ENCODE data around the gene HID1. TPM values are rescaled to one million over a fixed set of nuclear protein-coding genes. Genes with fewer than 3 reads are reported as not detected.

Gene HID1
- total and polyA plus RNA-seq, 8 donors: 32.1 to 75.8 (median 61.7) TPM

- H3K4me3 ChIP-seq: no peak overlapping the region
- H3K27ac ChIP-seq: no peak overlapping the region
- ATAC-seq: no peak
- H3K9me3 ChIP-seq: no peaks in the 10 kb centered on the region
- intact Hi-C loops (cut with DNase I): no loop called here
- H3K36me3 ChIP-seq: peaks cover 0 to 42% of the 10 kb centered on the region in 2 donors
- H3K4me1 ChIP-seq: no peaks in the 10 kb centered on the region
- TF ChIP-seq CTCF (IDR thresholded peaks at IDR 0.05): no peak
- no peaks in the 10 kb centered on the region for H3K27me3 ChIP-seq
- DNase-seq: no peak
Observed at GRCh38 chr17:75005291-75005690, 32.7 kb upstream of the HID1 start.

GRCh38 chr17:75004371-75004770, 31.8 kb upstream of the HID1 start:
- no peak for TF ChIP-seq CTCF (IDR thresholded peaks at IDR 0.05)
- peaks cover 0 to 42% of the 10 kb centered on the region in 2 donors for H3K36me3 ChIP-seq
- H3K27ac ChIP-seq: no peak overlapping the region
- no peak for ATAC-seq
- intact Hi-C loops (cut with DNase I): no loop called here
- H3K4me3 ChIP-seq: no peak overlapping the region
- H3K27me3 ChIP-seq: no peaks in the 10 kb centered on the region
- no peaks in the 10 kb centered on the region for H3K4me1 ChIP-seq
- DNase-seq: no peak
- no peaks in the 10 kb centered on the region for H3K9me3 ChIP-seq

- Histone ChIP-seq H3K27me3 (no peaks in the 10 kb centered on the region), H3K9me3 (no peaks in the 10 kb centered on the region), H3K4me3 (no peak overlapping the region), H3K36me3 (peaks cover 0 to 42% of the 10 kb centered on the region in 2 donors), H3K4me1 (no peaks in the 10 kb centered on the region), H3K27ac (no peak overlapping the region)
- TF ChIP-seq CTCF (IDR thresholded peaks at IDR 0.05): no peak
- DNase-seq: no peak
- intact Hi-C loops (cut with DNase I): no loop called here
- ATAC-seq: no peak
Observed at GRCh38 chr17:75003957-75004355, 31.4 kb upstream of the HID1 start.

- DNase-seq: no peak
- no peak for TF ChIP-seq CTCF (IDR thresholded peaks at IDR 0.05)
- intact Hi-C loops (cut with DNase I): no loop called here
- ATAC-seq: no peak
- H3K27me3 ChIP-seq: no peaks in the 10 kb centered on the region
- no peaks in the 10 kb centered on the region for H3K4me1 ChIP-seq
- no peak overlapping the region for H3K4me3 ChIP-seq
- no peak overlapping the region for H3K27ac ChIP-seq
- no peaks in the 10 kb centered on the region for H3K9me3 ChIP-seq
- peaks cover 0 to 42% of the 10 kb centered on the region in 2 donors for H3K36me3 ChIP-seq
Observed at GRCh38 chr17:75003070-75003956, 30.8 kb upstream of the HID1 start.

GRCh38 chr17:75001915-75002843, 29.6 kb upstream of the HID1 start:
- Histone ChIP-seq H3K4me3 (no peak overlapping the region), H3K27me3 (no peaks in the 10 kb centered on the region), H3K9me3 (no peaks in the 10 kb centered on the region), H3K4me1 (no peaks in the 10 kb centered on the region), H3K27ac (no peak overlapping the region), H3K36me3 (peaks cover 0 to 42% of the 10 kb centered on the region in 2 donors)
- no peak for DNase-seq
- no peak for TF ChIP-seq CTCF (IDR thresholded peaks at IDR 0.05)
- intact Hi-C loops (cut with DNase I): no loop called here
- ATAC-seq: no peak

Measured in left lung (tissue), 10 donors.